G401 (cell line): ENCODE data around the gene ZMIZ1. TPM values are rescaled to one million over a fixed set of nuclear protein-coding genes. Genes with fewer than 3 reads are reported as not detected.

Source experiments
- DNase-seq: peaks from one replicate; pipeline ENCODE4 v3.0.0-alpha.2; 2015; ENCODE audit warnings: low spot score
- in situ Hi-C: cut with HindIII; loops from 2 replicates; pipeline ENCODE4 v1.10.0; 2016; ENCODE audit warnings: low sequenced_read_pairs, mixed read lengths
- total RNA-seq: library from RNA; depleted of rRNA; stranded (reverse); fragments of >200 nt; shearing (Covaris generic); gene quantifications from 2 replicates; pipeline ENCODE4 v1.2.3, GENCODE V29; 2014

Gene ZMIZ1
- total RNA-seq, 1 experiment from 2014 or later, result 2.3 TPM

- in situ Hi-C loops, result no loop called here
- DNase-seq, result no peak
These were observed 6.0 kb downstream of the ZMIZ1 start for GRCh38 chr10:79074732-79075131.

DNA sequence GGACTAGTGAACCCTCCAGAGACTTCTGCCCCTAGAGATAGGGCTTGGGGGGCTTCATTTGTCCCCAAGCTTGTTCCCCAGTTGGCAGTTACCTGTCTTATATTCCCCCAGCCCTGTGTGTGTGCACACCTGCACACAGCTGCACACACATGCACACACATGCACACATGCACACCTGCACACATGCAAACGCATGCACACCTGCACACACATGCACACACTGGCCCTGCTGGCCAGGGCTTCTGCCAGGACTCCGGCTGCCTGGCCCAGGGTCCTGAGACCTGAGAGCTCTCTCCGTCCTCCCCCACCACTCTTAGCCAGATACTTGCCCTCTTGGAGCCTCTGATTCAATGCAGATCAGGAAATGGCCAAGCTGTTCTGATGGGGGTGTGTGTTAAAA, 6.7 kb downstream of the ZMIZ1 start:
- in situ Hi-C loops, result no loop called here
- no peak for DNase-seq

GRCh38 chr10:79077488-79078173, 8.9 kb downstream of the ZMIZ1 start:
- DNase-seq, result no peak
- in situ Hi-C loops, result no loop called here

- in situ Hi-C loops, result no loop called here
These were observed 9.7 kb downstream of the ZMIZ1 start for GRCh38 chr10:79078367-79079053.

GRCh38 chr10:79079054-79079397, 10.3 kb downstream of the ZMIZ1 start:
- in situ Hi-C loops, result no loop called here
- no peak for DNase-seq

More at GRCh38 chr10:79078367-79079053, 9.7 kb downstream of the ZMIZ1 start:
- DNase-seq, result no peak

DNA sequence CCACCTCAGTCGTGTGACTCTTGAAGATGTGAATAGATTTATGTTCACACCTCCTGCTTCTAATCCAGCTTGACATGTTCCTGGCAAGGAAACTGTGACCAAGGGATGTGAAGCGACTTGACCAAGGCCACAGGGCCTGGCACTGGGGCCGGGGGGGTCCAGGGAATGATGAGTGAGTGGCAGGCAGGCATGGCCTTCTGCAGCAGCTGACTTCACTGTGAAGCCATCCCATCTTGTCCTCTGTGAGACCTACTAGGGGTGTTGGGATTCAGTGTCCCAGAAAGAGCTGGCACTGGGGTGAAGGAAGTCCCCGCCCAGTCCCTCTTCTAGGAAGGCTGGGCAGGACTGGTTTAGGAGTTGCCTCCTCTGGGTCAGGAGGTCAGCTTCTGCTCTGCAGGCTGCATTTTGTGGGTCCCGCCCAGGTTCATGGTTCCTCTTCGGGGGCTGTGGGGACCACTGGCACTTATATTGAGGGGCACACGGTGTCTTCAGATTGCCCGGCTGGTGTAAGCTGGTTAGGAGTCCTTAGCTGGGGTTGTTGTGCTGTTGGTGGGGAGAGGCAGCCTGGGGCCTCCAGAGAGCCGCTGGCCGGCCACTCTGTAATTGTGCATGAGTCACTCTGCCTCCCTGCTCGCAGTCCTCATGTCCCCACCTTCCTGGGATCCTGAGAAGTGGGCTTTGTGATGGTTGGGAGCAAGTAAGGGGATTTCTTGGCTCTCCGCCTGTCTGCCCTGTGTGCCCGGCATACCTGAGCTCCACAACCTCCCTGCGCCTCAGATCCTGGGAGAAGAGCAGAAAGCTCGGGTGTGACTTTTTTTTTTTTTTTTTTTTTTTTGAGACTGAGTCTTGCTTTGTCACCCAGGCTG, 11.0 kb downstream of the ZMIZ1 start:
- in situ Hi-C loops, result no loop called here
- no peak for DNase-seq

- in situ Hi-C loops, result no loop called here
- no peak for DNase-seq
These were observed 12.7 kb downstream of the ZMIZ1 start for GRCh38 chr10:79081353-79082034.

GRCh38 chr10:79082035-79082373, 13.2 kb downstream of the ZMIZ1 start:
- in situ Hi-C loops, result no loop called here

DNA sequence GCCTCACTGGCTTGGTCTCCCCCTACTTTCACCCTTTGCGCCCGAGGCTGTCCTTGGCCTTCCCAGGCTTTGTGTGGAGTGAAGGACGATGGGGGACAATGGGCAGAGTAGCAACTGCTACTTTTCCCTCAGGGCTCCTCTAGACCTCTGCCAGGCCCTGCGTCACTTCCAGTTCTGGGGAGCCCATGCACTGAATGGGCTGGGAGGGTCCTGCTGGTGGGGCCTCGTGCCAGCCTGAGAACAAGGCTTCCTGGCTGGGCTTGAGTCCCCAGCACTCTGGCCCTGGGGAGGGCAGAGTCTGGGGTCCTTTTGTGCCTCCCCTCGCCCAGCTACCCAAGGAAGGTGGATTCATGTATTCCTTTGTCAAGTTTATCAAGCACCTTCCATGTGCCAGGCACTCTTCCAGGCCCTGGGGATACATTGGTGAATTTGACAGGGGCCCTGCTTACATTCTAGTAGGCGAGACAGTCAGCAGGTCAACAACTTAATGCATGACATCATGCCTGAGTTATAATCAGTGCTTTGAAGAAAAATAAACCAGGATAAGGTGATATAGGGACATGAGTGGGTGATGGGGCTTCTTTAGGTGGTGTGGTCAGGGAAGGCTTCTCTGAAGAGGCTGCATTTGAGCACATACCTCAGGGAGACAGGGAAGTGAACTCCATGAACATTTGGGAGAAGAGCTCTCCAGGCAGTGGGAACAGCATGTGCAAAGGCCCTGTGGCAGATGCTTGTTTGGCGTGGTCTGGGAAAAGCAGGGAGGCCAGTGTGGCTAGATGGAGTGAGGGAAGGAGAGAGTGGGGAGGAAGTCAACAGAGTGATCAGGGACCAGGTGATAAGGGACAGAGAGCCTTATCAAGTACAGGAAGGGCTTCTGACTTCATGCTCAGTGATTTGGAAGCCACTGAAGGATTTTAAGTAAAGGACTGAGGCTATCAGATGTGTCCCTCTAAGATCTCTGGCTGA, 14.1 kb downstream of the ZMIZ1 start:
- DNase-seq, result no peak
- in situ Hi-C loops, result no loop called here

More at GRCh38 chr10:79082035-79082373, 13.2 kb downstream of the ZMIZ1 start:
- DNase-seq, result no peak

- peak; percentile 55 for DNase-seq
- in situ Hi-C loops, result no loop called here
These were observed 15.5 kb downstream of the ZMIZ1 start for GRCh38 chr10:79084012-79084971.

DNA sequence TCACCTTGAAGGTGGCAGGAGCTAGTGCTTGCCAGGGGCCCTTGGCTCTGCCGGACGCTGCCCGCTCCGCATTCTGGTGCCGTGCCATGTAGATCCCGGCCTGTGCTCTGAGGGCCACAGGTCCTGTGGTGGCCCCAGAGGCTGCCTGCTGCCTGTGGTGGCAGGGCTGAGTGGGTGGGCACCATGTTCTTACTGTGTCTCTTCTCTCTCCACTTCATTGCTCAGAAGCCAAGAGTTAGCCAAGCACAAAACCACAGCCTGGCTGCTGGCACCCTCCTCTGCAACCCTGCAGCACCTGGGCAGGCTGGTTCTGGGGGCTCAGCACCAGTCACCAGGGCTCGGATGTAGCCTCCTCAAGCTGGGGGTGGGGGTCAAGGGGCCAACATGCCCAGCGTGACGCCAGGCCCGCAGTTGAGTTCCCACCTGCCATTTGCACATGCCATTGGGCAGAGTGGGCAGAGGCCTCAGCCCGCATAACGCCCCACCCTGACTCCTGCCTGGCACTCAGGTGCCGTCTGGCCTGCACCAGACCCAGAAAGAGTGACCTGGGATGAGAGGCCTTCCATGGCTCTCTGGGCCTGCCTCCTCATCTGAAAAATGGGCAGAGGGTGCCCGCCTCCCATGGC, 16.3 kb downstream of the ZMIZ1 start:
- in situ Hi-C loops, result no loop called here
- DNase-seq, result no peak

GRCh38 chr10:79086822-79087221, 18.1 kb downstream of the ZMIZ1 start:
- in situ Hi-C loops, result no loop called here

DNA sequence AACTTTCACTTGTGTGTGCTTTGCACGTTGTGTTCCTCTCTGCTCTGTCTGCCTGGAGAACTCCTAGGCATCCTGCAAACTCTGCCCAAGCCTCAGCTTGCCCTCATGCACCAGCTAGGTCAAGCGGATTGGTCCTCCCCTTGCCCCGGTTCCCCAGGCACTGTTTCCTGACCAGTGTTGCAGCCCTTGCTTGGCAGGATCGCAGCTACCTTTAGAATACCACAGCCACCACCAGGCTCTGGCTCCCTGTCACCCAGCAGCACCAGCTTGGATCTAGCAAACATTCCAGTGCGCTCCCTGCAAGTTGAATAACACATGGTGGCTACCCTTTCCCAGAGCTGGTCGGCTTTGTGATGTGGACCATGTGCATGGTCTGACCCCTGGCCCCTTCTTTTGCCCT, 19.0 kb downstream of the ZMIZ1 start:
- DNase-seq, result no peak
- in situ Hi-C loops, result no loop called here

More at GRCh38 chr10:79086822-79087221, 18.1 kb downstream of the ZMIZ1 start:
- no peak for DNase-seq

DNA sequence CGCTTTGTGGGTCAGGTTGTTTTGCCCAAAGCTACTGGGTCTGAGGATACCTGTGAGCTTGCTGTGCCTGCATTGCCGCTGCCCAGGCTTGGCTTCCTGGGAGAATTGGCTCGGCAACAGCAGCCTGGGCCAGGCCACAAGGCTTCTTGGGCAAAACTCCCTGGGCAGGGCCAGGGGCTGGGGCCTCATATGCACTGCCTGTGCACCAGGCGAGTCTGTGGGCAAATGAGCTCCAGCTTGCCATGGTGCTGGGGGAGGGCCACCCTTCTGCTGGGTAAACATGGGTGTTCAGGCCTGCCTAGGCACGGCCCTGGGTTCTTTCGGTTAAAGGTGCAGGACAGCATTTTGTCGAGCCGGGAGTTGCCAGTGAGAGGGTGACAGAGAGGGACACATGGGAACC, 19.4 kb downstream of the ZMIZ1 start:
- peak; percentile 58 for DNase-seq
- in situ Hi-C loops, result no loop called here

DNA sequence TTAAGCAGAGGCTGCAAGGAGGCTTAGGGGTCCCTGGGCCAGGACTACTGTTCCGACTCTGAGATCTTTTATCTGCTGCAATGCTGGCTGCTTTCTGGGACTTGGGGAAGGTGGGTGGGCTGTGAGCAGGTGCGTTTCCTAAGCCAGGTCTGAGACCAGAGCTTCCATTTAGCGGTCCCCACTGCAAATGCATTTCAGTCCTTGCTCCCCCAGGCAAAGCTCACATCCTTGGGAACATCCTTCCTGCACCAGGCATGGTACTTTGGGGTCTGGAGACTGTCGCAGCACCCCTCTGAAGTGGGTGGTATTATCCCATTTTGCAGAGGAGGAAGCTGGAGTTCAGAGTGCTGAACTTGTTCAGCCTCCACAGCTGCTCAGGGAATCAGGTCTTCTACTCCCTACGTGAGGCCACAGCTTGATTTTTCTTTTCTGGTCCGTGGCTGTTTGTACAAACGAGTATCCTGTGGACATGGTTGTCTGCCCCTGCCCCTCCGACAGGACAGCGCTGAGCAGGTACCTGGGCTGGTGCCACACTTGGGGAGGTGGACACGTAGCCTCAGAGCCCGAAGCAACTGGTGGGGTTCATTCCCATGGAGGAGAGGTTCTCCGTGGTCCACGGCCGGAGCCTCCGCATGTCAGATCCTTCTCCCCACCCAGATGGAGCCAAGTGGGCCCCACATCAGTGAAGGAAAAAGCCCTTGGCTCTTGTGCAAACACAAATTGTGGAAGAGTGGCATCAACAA, 20.0 kb downstream of the ZMIZ1 start:
- no peak for DNase-seq
- in situ Hi-C loops, result no loop called here

DNA sequence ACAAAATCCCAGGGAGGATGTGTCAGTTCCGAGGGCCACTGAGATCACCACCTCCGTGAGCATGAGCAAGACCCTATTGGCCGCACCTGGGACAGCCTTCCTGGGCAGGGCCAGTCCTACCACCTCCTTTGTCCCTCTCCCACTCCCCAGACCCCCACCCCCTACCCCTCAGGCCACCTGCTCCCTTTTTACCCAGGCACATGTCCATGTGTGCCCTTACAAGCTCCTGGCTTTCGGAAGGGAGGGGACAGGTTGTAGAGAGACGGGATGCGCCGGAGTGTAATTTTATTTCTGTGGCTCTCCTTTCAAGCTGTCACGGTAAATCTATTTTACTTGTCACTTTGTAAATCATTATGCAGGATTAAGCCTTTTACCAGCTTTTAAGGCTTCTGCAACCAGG, 20.9 kb downstream of the ZMIZ1 start:
- in situ Hi-C loops, result no loop called here
- no peak for DNase-seq
